ENCODE data around the gene ZSCAN12.

DNA sequence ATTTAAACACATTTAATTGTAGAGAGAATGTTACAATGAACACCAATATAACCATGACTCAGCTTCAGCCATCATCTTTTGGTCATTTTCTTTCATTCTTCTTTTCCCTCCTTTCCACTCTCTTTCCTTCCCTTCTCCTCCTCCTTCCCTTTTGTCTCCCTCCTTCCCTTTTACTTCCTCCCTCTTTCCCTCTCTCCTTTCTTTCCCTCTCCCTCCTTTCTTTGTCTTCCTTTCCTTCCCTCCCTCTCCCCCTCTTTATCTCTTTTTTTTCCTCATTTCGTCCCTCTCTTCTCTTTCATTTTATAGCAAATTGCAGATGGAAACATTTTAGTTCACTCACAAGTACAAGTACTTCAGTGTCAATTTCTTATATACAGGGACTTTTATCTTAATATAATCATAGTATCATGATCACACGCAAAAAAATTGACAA, 48.0 kb downstream of the ZSCAN12 start:
- no peak for TF ChIP-seq POLR2AphosphoS5 (IDR thresholded peaks at IDR 0.05; ENCODE audit: low read depth, low read length)
- TF ChIP-seq, protein P1, sequence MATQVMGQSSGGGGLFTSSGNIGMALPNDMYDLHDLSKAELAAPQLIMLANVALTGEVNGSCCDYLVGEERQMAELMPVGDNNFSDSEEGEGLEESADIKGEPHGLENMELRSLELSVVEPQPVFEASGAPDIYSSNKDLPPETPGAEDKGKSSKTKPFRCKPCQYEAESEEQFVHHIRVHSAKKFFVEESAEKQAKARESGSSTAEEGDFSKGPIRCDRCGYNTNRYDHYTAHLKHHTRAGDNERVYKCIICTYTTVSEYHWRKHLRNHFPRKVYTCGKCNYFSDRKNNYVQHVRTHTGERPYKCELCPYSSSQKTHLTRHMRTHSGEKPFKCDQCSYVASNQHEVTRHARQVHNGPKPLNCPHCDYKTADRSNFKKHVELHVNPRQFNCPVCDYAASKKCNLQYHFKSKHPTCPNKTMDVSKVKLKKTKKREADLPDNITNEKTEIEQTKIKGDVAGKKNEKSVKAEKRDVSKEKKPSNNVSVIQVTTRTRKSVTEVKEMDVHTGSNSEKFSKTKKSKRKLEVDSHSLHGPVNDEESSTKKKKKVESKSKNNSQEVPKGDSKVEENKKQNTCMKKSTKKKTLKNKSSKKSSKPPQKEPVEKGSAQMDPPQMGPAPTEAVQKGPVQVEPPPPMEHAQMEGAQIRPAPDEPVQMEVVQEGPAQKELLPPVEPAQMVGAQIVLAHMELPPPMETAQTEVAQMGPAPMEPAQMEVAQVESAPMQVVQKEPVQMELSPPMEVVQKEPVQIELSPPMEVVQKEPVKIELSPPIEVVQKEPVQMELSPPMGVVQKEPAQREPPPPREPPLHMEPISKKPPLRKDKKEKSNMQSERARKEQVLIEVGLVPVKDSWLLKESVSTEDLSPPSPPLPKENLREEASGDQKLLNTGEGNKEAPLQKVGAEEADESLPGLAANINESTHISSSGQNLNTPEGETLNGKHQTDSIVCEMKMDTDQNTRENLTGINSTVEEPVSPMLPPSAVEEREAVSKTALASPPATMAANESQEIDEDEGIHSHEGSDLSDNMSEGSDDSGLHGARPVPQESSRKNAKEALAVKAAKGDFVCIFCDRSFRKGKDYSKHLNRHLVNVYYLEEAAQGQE (IDR thresholded peaks at IDR 0.05; ENCODE audit: insufficient read depth in 1 of 2, low read depth in 2 of 2, low read length in 2 of 2): no peak
- no peak for TF ChIP-seq TAF1 (IDR thresholded peaks at IDR 0.05; ENCODE audit: borderline replicate concordance, insufficient read depth, low read length)
- no peak for TF ChIP-seq SIN3A (IDR thresholded peaks at IDR 0.05; ENCODE audit: borderline replicate concordance, insufficient read depth, low read length)
- no peak for TF ChIP-seq FOXP2 (optimal IDR thresholded peaks at IDR 0.05; ENCODE audit: borderline replicate concordance, extremely low read depth, extremely low read length, insufficient read depth)

Data from PFSK-1 (cell line).